ENCODE data around the gene FRMD8.

DNA sequence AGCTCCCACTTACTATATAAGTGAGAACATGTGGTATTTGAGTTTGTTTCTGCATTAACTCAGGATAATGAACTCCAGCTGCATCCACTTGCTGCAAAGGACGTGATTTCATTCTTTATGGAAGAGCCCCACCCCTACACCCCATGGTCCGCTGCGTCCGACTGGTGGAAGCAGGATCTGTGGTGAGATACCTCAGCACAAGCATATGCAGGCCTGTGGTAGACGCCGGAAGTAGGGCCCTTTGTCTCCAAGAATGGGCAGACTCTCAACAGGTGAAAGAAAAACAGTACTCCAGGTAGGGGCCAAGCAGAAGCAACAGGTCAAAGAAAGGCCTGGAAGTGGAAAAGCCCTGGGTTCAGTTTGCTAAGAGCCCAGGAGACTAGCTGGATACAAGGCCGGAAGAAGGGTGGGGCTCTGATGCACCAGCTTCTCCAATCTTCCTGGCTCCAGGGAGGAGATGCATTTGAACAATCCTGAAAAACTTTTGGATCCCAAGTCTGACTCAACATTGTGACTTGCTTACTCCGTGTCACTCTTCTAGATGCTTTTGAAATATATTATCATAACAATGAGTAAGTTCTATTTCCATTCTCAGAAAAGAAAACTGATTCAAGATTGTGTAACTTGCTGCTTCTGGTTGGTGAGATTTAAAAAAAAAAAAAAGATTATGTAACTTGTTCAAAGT, 66.5 kb downstream of the FRMD8 start:
- TF ChIP-seq, protein P1, sequence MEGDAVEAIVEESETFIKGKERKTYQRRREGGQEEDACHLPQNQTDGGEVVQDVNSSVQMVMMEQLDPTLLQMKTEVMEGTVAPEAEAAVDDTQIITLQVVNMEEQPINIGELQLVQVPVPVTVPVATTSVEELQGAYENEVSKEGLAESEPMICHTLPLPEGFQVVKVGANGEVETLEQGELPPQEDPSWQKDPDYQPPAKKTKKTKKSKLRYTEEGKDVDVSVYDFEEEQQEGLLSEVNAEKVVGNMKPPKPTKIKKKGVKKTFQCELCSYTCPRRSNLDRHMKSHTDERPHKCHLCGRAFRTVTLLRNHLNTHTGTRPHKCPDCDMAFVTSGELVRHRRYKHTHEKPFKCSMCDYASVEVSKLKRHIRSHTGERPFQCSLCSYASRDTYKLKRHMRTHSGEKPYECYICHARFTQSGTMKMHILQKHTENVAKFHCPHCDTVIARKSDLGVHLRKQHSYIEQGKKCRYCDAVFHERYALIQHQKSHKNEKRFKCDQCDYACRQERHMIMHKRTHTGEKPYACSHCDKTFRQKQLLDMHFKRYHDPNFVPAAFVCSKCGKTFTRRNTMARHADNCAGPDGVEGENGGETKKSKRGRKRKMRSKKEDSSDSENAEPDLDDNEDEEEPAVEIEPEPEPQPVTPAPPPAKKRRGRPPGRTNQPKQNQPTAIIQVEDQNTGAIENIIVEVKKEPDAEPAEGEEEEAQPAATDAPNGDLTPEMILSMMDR (IDR thresholded peaks at IDR 0.05 in 8 of 11, conservative IDR thresholded peaks at IDR 0.05 in 3 of 11), result no peak
- TF ChIP-seq POLR2AphosphoS5 (IDR thresholded peaks at IDR 0.05), result no peak

All from spleen (tissue), 7 donors.